ENCODE measurements around the gene DIAPH3.

DIAPH3 gene

GRCh38 chr13:59837101-59837500 is 326.6 kb downstream of the DIAPH3 start:
- H3K4me3 ChIP-seq (ENCODE audit: low read depth, low read length) = no peak overlapping the region
- TF ChIP-seq, protein P1, sequence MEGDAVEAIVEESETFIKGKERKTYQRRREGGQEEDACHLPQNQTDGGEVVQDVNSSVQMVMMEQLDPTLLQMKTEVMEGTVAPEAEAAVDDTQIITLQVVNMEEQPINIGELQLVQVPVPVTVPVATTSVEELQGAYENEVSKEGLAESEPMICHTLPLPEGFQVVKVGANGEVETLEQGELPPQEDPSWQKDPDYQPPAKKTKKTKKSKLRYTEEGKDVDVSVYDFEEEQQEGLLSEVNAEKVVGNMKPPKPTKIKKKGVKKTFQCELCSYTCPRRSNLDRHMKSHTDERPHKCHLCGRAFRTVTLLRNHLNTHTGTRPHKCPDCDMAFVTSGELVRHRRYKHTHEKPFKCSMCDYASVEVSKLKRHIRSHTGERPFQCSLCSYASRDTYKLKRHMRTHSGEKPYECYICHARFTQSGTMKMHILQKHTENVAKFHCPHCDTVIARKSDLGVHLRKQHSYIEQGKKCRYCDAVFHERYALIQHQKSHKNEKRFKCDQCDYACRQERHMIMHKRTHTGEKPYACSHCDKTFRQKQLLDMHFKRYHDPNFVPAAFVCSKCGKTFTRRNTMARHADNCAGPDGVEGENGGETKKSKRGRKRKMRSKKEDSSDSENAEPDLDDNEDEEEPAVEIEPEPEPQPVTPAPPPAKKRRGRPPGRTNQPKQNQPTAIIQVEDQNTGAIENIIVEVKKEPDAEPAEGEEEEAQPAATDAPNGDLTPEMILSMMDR (IDR thresholded peaks at IDR 0.05; ENCODE audit: insufficient read depth, low read depth, low read length, missing control alignments) = no peak
- DNase-seq (ENCODE audit: low read depth) = no peak

DNA sequence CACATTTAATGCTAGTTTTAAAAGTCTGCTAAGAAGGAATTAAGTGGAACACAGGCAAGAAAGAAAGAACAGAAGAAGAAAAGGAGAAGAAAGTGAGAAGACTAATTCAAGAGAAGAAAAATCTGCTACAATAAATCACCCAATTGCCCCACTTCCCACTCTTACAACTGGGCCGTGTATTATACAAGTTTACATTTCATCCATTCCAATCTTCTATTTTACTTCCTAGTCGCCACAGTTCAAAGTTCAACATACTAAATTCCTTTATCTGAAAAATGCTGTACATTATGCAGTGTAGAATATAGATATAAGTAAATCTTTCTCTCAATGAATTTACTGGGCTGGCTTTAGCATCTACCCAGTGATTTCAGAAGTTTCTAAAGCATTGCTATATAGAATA is 328.2 kb downstream of the DIAPH3 start:
- TF ChIP-seq, protein P1 (IDR thresholded peaks at IDR 0.05; ENCODE audit: insufficient read depth, low read depth, low read length, missing control alignments) = no peak
- H3K4me3 ChIP-seq (ENCODE audit: low read depth, low read length) = no peak overlapping the region
- DNase-seq (ENCODE audit: low read depth) = no peak

- DNase-seq (ENCODE audit: low read depth) = no peak
- H3K4me3 ChIP-seq (ENCODE audit: low read depth, low read length) = no peak overlapping the region
Observed at GRCh38 chr13:59834801-59835200, 328.9 kb downstream of the DIAPH3 start.

GRCh38 chr13:59829690-59830089 is 334.0 kb downstream of the DIAPH3 start:
- H3K4me3 ChIP-seq (ENCODE audit: low read depth, low read length) = no peak overlapping the region
- no peak for DNase-seq (ENCODE audit: low read depth)
- TF ChIP-seq, protein P1 (IDR thresholded peaks at IDR 0.05; ENCODE audit: insufficient read depth, low read depth, low read length, missing control alignments) = no peak

More at GRCh38 chr13:59834801-59835200, 328.9 kb downstream of the DIAPH3 start:
- TF ChIP-seq, protein P1 (IDR thresholded peaks at IDR 0.05; ENCODE audit: insufficient read depth, low read depth, low read length, missing control alignments) = no peak

- no peak overlapping the region for H3K4me3 ChIP-seq (ENCODE audit: low read depth, low read length)
- DNase-seq (ENCODE audit: low read depth) = no peak
- TF ChIP-seq, protein P1 (IDR thresholded peaks at IDR 0.05; ENCODE audit: insufficient read depth, low read depth, low read length, missing control alignments) = no peak
Observed at GRCh38 chr13:59823486-59823885, 340.2 kb downstream of the DIAPH3 start.

GRCh38 chr13:59809564-59809963 is 354.2 kb downstream of the DIAPH3 start:
- no peak overlapping the region for H3K4me3 ChIP-seq (ENCODE audit: low read depth, low read length)
- TF ChIP-seq, protein P1 (IDR thresholded peaks at IDR 0.05; ENCODE audit: insufficient read depth, low read depth, low read length, missing control alignments) = no peak
- no peak for DNase-seq (ENCODE audit: low read depth)

- no peak overlapping the region for H3K4me3 ChIP-seq (ENCODE audit: low read depth, low read length)
- TF ChIP-seq, protein P1 (IDR thresholded peaks at IDR 0.05; ENCODE audit: insufficient read depth, low read depth, low read length, missing control alignments) = no peak
- no peak for DNase-seq (ENCODE audit: low read depth)
Observed at GRCh38 chr13:59806801-59807200, 356.9 kb downstream of the DIAPH3 start.
